ENCODE data around the gene CLASP1.

The CLASP1 gene

DNA sequence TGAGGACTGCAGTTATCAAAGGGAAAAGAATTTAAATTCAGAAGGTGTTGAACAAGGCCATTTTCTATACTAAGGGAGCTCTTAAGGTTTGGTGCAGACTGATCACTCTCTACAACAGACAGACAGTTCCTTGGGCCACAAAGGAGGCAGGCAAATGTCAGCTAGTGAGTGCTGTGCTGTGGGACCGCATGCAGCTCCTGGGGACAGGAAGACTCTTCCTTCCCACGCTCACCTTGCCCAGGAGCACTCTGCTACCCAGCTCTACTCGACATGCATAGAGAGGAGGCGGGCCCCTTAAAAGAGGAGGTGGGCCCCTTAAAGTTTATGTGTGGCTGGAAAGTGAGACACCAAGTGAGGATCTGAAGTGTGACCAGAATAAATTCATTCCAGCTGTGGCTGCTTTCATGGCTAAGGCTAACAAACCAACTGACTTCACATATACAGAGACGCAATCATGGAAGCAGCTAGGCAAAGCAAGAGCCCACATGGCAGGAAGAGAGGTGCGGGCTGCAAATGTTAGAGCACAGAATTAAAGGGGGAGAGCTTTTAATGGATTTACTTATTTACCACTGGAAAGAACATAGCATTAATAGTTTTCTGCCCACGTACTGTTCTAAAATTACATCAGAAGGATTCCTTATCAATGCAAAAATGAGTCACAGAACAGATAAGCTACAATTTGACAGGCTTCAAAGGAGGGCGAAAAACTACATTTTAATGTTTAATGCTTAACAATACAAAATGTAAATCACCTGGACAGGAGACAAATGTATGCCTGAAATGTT, 220.0 kb downstream of the CLASP1 start:
- FAIRE-seq = no peak
- no peak for DNase-seq (ENCODE audit: low spot score)

DNA sequence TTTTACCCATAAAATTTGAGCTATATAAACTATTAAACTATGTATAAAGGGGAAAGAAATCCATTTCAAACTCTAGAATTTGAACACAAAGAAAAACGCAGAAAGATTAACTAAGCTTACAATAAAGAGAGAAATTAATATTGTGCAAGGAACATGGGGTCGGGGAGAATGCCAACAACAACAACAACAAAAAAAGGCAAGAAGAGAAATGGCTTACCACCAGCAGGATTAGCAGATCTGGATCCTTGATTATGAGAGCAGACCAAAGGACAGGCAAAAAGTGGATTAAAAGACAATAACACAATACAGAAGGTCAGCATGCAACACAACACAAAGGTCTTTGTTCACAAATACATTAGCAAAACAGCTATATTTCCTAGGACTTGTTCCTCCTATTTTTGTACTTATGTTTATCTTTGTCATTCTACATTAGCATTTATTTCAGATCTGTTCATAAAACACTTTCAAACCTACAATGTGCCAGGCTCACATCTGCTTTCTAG, 222.0 kb downstream of the CLASP1 start:
- FAIRE-seq (no peak), DNase-seq (ENCODE audit: low spot score) (no peak)

DNA sequence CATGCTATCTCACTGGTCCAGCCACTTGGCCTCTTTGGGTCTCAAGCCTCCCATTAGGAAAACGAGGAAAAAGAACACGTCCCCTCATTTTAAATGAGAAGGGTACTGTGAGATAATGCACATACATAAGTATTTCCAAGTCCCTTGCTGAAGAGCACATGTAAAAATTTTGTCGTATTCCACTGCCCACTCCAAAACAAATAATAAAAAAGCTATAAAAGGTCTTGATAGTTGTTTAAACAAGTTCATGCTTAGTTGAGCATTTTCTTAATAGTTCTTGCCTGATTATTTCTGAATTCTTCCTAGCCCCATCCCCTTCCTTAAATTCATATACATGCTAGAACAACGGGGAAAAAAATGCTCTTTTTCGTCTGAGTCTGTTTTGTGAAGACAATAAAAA, 228.8 kb downstream of the CLASP1 start:
- no peak for DNase-seq (ENCODE audit: low spot score)
- FAIRE-seq = no peak

DNA sequence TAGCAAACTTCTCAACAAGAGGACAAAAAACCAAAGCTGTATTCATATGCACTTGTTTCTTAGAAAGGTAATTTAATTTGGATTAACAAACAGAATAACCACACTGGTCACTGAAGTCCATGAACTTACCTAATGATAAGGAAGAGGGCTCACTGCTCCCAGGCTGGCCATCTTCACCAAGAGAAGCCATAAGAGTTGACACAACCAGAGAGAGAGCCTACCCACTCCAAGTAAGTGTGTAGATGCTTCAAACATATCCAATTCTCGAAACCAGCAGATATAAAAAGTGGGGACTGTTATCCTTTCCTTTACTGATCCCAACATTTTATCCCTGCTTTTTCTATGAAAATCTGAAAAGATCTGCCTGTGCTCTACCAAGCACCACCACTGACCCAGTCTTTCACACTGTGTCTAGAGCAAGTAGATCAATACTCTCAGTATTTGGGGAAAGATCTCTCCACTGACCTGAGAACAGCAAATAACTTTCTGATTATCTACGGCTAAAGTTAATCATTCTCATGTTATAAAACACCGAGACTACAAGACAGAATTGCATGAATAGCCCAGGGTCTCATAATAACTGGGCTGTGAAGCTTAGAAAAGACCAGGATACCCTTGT, 230.1 kb downstream of the CLASP1 start:
- FAIRE-seq (peak; percentile 13), DNase-seq (ENCODE audit: low spot score) (no peak)

DNA sequence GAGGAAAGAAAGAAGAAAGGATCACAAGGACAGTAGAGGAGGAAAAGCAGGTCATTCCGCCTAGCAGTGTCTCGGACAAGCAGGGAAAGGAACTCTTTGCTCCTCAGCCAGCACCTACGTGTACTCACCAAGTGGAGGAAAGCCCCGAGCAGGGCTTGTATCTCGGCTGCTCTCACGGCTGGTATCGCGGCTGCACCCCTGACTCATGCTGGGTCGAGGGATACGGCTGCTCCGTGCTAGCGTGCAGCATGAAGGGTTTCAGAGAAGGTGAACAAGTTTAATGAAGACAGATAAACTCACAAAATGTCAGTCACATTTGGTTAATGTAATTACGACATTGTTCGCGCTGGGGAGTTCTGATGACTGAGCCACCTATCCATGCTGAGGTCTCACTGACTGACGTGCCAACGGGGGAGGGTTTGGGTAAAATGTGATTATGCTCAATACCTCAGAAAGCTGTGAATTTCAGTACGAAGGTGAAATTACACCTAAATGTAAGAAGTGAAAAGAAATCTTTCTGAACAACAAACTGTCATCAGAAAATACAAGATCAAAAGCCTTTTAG, 230.7 kb downstream of the CLASP1 start:
- FAIRE-seq (peak; percentile 40), DNase-seq (ENCODE audit: low spot score) (no peak)

DNA sequence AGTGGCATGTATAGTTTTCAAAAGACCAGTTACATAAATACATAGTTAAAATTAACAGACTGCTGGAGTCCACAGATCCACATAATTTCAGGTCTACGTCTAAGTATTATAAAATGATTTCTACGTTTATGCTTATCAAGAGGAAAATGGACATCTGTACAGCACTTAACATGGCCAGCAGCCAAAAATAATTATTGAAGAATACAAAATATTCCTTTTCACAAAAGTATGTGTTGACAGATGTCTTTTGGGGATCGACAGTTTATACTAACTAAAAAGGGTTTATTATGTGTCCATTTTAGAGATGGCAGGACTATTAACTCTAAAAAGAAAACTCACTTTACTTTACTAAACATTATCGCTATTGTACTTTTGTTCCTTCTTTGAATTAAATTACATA, 231.4 kb downstream of the CLASP1 start:
- DNase-seq (ENCODE audit: low spot score) = no peak
- FAIRE-seq = no peak

DNA sequence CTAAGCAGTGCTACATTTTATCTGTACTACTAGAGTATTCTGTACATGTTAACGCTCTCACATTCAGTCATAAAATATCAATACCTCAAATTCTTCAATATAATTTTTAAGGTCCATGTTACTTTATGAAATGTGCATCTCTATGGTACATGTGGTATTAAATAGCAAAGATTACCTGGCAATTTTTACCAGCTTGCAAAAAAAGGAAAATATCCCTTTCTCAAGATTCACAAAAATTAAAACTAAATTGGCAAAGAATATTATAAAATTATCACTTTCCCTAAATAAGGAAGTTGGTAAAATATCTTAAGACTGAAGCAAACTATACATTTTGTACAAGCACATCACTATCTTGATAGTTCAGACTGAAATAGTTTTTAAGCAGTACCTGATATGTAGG, 233.5 kb downstream of the CLASP1 start:
- no peak for FAIRE-seq
- no peak for DNase-seq (ENCODE audit: low spot score)

DNA sequence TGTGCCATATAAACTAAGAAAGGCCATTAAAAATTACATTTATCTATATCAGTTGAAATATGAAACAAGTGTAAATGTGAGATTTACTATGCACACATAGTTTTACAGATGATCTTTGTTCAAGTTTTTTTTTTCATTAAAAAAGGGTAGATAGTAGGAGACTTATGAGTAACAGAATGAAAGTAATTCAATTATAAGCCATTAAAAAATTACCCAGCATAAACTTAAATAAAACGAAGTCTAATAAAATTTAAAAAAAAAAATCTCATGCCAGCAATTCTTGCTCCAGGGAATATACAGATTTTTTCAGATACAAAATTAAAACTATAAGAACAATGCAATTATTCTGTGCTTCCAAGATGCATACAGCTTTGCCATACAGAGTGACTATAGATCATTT, 236.9 kb downstream of the CLASP1 start:
- DNase-seq (ENCODE audit: low spot score) = no peak
- no peak for FAIRE-seq

DNA sequence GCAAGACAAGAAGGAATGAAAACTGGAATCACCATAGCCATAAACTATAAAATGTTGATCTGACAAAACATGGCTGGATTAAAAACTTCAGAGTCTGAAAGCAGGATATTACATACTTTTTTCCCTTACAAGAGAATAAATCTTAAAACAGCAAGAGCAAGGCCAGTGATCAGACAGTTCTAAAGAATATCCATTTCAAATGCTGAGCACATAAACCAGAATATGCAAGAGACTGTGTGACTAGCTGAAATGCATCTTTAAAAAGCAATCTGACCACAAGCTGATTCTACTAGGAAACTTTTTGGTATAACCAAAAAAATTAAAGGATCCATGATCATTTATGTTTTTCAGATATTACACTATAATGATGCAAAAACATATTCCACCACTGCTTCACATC, 239.3 kb downstream of the CLASP1 start:
- DNase-seq (ENCODE audit: low spot score) = no peak
- no peak for FAIRE-seq

DNA sequence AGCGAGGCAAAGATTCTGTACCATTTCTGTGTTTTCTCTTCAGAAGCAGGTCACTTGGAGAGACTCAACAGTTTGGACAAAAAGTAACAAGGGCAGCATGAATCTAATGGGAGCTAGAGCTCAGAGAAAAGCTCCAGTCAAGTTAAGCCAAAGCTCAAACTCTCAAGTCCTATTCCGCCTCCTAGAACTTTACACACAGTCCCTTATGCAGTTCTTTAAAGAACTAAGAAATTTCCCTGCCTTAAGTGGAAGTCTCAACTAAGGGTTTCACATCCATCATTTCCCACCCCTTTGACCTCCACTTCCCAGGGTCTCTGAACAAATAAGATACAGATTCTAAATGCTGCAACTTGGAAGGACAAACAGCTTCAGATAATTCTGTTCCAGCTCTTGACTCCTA, 239.9 kb downstream of the CLASP1 start:
- DNase-seq (ENCODE audit: low spot score) = no peak
- FAIRE-seq = no peak

DNA sequence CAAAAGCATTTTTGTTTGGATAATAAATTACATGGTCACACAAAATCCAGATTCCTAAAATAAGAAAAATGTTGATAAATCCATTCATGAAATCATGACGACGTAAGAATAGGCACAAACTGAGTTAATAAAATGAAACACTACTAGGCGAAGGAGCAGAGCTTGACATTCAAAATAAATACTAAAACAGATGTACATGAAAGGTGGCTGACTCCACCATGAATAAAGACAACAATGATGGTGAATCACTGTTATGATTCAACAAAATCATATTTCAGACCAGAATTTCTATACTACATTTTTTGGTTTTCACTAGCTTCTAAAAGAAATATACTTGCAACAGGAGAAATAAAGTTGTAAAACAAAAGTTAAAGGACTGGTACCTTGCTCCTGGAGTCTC, 240.6 kb downstream of the CLASP1 start:
- DNase-seq (ENCODE audit: low spot score) = no peak
- FAIRE-seq = no peak

DNA sequence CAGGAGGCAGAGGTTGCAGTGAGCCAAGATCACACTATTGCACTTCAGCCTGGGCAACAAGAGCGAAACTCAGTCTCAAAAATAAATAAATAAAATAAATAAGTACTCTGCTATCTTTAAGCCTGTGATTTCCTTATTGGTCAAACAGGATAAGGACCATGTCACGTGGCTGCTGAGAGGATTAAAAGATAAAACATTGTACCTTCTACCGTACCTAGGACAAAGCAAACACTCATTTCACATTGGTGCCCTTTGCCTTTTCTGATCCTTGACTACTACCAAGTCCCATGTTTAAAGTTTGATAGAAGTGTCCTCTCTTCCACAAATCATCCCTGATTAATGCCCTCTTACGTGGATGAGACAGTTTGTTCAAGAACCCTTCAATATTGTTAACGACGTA, 244.0 kb downstream of the CLASP1 start:
- FAIRE-seq (no peak), DNase-seq (ENCODE audit: low spot score) (no peak)

DNA sequence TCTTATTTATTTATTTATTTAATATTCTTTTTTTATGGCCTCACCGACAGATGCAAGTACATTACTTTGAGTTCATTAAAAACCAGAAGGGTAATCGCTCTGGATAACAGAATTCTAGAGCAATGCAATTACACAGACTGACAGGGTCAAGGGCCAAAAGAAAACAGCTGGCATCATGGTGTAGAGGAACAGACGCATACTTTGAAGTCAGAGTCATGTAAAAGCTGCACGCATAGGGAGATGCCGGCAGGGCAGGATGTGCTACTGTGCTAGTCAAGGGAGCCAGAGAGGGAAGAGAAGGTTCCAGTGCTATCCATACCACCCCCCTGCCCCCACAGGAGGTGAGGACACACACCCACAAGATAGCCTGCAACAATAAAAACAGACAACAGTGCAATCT, 249.1 kb downstream of the CLASP1 start:
- FAIRE-seq = peak; percentile 87
- DNase-seq (ENCODE audit: low spot score) = no peak

DNA sequence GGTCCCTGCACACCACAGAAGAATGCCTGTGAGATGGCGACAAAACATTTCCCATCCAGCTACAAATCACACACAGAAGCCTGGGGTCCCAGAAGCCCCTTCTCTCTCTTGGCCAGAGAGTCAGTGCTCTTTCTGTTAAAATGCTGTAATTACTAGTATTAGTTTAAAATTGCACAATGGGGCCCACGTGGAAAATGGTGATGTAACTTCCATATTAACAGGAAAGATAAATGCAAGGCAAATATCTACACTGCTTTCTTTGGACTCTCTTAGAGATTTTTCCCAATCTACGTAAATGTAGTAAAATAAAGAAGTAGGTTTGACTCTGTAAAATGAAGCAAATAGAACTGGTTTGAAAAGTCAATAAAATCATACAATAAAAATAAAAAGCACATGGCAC, 250.4 kb downstream of the CLASP1 start:
- DNase-seq (ENCODE audit: low spot score) = no peak
- no peak for FAIRE-seq

DNA sequence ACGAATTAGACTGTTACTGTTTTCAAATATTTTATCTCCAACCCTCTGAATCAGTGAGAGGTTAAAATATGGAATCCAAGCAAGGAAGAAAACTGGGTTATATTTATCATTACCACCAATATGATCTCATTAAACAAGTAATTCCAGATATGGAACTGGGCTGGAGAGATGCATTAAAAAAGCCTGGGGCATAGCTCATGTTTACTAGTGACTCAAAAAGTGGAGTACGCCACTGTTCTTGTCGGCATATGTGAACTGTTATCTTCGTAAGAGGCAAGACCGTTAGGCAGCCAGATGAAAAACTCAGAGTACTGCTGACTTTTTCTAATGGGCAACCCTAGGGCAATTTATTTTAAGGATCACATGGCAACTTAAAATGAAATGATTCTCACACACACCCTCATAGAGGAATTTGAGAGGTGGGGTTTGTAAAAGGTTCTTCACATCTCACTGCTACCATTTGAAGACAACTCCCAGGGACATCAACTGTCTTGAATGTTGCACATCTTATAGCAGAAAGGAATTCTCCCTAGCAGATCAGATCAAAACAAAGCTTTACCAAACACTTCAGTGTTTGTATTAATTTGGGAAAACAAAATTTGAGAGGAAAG, 259.1 kb downstream of the CLASP1 start:
- FAIRE-seq = no peak

DNA sequence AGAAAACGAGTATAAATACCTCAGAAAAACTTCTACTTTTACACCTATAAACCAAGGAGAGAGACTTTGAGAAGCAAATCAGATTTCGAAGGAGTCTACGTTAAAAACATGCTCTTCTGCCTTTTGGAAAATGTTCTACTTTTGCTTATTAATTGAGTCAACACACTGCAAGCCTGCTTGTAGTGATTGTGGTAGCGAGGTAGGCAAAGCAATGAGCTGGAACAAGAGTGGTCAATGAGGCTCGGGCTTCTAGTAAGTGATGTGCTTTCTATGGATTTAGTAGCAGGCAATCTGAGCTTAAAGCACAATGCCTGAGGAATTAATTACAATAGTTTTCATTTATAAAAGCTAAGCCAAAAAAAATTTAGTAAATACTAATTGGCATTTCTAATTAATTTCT, 260.9 kb downstream of the CLASP1 start:
- DNase-seq (ENCODE audit: low spot score) = no peak

More for the DNA sequence above, 259.1 kb downstream of the CLASP1 start:
- DNase-seq (ENCODE audit: low spot score) = no peak

DNA sequence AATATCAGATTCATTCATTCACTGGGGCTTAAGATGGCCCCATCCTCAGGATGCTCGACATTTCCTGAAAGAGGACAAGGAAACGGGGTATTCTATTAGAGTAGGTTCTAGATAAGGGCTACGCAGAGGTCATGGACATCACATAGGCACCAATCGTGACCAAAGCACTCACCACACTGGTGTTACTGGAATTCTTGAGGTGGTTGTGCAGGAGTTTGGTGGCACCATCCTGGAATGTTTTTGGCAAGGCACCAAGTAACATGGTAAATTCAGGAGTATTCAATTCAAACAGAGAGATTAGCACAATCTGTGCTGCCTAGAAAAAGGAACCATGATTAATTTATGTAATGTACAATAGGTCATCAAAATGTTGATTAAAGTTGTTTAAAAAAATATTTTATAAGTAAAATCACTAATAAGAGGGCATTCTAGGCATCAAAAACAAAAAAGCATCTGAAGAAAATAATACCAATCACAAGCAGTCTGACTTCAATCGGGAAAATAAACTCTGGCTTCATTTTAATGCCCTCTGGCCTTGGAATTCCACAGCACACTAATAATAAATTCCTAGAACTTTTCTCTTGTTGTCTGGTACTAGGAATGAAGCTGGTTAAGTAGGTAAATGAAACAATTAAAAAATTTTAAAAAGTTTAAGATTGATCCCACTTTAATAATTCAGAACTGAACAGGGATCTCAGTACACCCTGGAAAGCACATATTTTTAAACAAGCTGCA, 261.5 kb downstream of the CLASP1 start:
- DNase-seq (ENCODE audit: low spot score) = no peak

More for the DNA sequence above, 260.9 kb downstream of the CLASP1 start:
- FAIRE-seq = peak; percentile 32

DNA sequence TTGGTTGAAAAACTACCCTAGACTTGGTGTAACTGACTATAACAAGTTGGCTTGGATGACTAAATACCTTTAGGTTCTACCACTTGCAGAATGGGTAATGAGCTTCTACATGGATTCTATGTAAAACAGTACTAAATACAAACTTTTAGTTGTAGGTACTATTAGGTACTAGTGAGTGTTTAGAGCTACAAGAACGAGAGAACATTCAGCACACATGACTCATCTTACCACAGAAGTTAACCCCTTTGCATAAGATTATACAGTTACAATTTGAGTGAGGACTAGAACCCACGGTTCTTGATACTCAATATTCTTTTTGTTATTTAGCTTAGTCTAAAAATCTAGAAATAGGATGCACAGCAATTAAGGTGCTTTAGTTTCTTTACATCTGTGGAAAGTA, 262.6 kb downstream of the CLASP1 start:
- DNase-seq (ENCODE audit: low spot score) (peak; percentile 36), FAIRE-seq (peak; percentile 97)

More for the DNA sequence above, 261.5 kb downstream of the CLASP1 start:
- FAIRE-seq = peak; percentile 5

DNA sequence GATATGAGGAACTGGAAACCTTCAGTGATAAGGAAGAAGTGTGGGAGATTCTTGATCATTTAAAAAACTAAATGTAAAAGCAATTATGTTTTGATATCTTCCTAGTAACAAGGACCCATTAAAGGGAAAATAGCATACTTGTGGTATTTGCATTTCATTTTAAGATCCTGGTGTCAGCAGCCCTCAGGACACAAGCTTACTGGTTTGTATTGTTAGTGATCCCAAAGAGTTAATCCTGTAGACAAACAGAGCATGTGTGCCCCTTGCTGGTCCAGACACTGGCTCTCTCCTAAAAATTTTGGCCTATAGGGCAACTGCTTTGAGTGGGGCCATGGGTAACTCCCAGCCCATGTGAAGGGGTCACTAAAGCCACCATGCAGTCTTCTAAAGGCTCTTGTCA, 263.2 kb downstream of the CLASP1 start:
- DNase-seq (ENCODE audit: low spot score) = no peak
- FAIRE-seq = no peak

DNA sequence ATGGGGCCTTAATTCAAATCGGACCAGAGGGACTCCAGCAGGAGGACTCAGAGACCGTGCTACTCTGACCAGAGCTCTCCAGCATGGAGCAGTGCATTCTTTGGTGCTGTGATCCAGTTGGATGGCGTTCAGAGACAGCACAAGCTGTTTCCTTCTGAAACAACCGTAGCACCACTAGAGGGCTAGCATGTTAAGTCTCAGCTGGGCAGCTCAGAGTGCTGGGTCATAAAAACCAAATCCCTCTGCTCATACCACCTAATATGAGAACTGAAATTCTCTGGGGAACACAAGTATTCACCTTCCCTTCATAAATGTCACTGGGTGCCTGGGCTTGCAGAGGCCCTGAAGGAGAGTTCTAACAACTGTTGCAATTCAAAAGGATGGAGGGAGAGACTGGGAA, 266.5 kb downstream of the CLASP1 start:
- FAIRE-seq = no peak
- DNase-seq (ENCODE audit: low spot score) = no peak

DNA sequence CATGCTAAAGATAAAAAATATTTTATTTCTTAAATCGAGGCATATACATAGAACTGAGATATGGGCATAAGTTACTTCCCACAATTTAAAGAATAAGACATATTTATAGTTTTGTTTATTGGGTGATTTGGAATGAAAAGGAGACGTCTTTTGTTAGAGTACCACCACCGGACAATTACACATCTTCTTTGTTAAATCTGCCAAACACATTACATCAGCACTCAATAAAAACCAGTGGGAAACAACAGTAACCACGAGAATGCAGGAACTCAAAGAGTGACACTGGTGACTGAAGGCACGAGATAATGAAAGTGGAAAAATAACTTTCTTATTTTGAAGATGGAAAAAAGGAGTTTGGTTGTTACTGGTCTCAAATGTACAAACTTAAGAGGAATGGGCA, 271.6 kb downstream of the CLASP1 start:
- DNase-seq (ENCODE audit: low spot score) = no peak
- no peak for FAIRE-seq
